Measurements from ENCODE around the gene SIVA1. TPM values are rescaled to one million over a fixed set of nuclear protein-coding genes. Genes with fewer than 3 reads are reported as not detected.

Gene SIVA1
- total RNA-seq, 4 donors from 2014 or later = 149 to 282 (median 201) TPM

DNA sequence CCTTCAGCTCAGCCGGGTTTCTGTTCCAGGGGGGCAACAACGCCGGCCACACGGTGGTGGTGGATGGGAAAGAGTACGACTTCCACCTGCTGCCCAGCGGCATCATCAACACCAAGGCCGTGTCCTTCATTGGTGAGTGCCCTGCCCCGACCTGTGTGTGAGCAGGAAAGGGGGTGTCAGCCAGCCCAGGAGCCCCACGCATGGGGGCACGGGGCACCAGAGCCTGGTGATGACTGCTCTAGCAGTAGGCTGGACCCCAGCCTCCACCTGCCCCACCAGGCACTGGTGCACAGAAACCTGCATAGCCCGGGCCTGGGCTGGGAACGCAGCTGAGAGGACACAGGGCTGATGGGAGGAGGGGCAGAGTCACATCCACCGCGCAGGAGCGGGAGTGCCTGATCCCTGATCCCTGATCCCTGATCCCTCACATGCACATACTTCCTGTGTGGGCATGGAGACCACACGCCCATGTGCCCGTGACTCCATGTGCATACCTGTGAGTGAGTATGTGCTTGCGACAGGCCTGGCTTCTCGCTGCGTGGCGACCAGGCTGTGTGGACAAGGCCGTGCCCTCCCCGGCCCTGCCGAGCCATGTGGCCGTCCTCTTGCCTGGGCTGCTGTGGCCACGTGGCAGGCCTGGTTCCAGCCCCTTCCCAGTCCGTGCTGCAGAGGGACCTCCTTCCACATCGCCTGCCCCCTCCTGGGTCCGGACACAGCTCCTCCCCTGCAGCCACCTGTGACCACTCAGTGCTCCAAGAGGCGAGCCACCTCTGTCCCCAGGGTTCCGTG, 17.8 kb upstream of the SIVA1 start:
- TF ChIP-seq CTCF (IDR thresholded peaks at IDR 0.05) = no peak
- TF ChIP-seq POLR2A (IDR thresholded peaks at IDR 0.05) = no peak
- H3K9me3 ChIP-seq = no peaks in the 10 kb centered on the region
- WGBS, 2 donors = 99 to 100% methylated on average over 1 to 8 of the region's 31 CpGs
- no peak overlapping the region for H3K4me3 ChIP-seq
- intact Hi-C loops (cut with DNase I) = no loop called here
- H3K4me1 ChIP-seq = peaks cover 29 to 67% (median 48%) of the 10 kb centered on the region in 3 donors
- H3K27ac ChIP-seq = peak overlapping the region; percentile 51 to 92 (median 83)
- DNase-seq = no peak
- no peaks in the 10 kb centered on the region for H3K27me3 ChIP-seq
- H3K36me3 ChIP-seq = peaks cover 0 to 8% (median 0%) of the 10 kb centered on the region in 3 donors

- Histone ChIP-seq H3K36me3 (peaks cover 0 to 16% (median 0%) of the 10 kb centered on the region in 3 donors), H3K9me3 (no peaks in the 10 kb centered on the region), H3K4me1 (peaks cover 29 to 67% (median 48%) of the 10 kb centered on the region in 3 donors), H3K27me3 (no peaks in the 10 kb centered on the region), H3K4me3 (no peak overlapping the region), H3K27ac (peak overlapping the region; percentile 51 to 92 (median 83))
- intact Hi-C loops (cut with DNase I) = no loop called here
- WGBS, 2 donors = 13 to 17% methylated on average over 7 to 9 of the region's 26 CpGs
- TF ChIP-seq POLR2A (IDR thresholded peaks at IDR 0.05) (no peak), CTCF (IDR thresholded peaks at IDR 0.05) (no peak)
- DNase-seq = no peak
Measured at GRCh38 chr14:104735830-104736642, 16.9 kb upstream of the SIVA1 start.

GRCh38 chr14:104738375-104739019, 14.4 kb upstream of the SIVA1 start:
- Histone ChIP-seq H3K36me3 (peaks cover 0 to 25% (median 0%) of the 10 kb centered on the region in 3 donors), H3K27ac (no peak overlapping the region), H3K9me3 (no peaks in the 10 kb centered on the region), H3K4me3 (no peak overlapping the region), H3K4me1 (peaks cover 16 to 45% (median 29%) of the 10 kb centered on the region in 3 donors), H3K27me3 (no peaks in the 10 kb centered on the region)
- intact Hi-C loops (cut with DNase I) = no loop called here
- 83 to 91% methylated on average over 4 to 5 of the region's 18 CpGs for WGBS, 2 donors
- no peak for DNase-seq
- no peak for TF ChIP-seq POLR2A (IDR thresholded peaks at IDR 0.05)
- TF ChIP-seq CTCF (IDR thresholded peaks at IDR 0.05) = no peak

- intact Hi-C loops (cut with DNase I) = no loop called here
- Histone ChIP-seq H3K4me1 (peaks cover 14 to 39% (median 27%) of the 10 kb centered on the region in 3 donors), H3K27me3 (no peaks in the 10 kb centered on the region), H3K36me3 (peaks cover 0 to 29% (median 0%) of the 10 kb centered on the region in 3 donors), H3K27ac (no peak overlapping the region), H3K4me3 (no peak overlapping the region), H3K9me3 (no peaks in the 10 kb centered on the region)
- no peak for TF ChIP-seq POLR2A (IDR thresholded peaks at IDR 0.05)
- TF ChIP-seq CTCF (IDR thresholded peaks at IDR 0.05) = no peak
- DNase-seq = no peak
- 86 to 92% methylated on average over 9 to 10 of the region's 17 CpGs for WGBS, 2 donors
Measured at GRCh38 chr14:104739026-104739425, 13.9 kb upstream of the SIVA1 start.

All from esophagus squamous epithelium (tissue), 5 donors.